Smooth muscle cell (in vitro differentiated cells): Measurements from ENCODE around the gene NDRG2. TPM values are rescaled to one million over a fixed set of nuclear protein-coding genes. Genes with fewer than 3 reads are reported as not detected.

Experiments used
- DNase-seq: peaks from one replicate; lab custom pipeline; 2025; ENCODE audit not compliant: unreplicated experiment; lab: John Stamatoyannopoulos, UW
- H2AFZ ChIP-seq: fragments of 200-600 bp; sonication (generic); 2 replicates; pipeline ENCODE4 v1.6.0; 2016; ENCODE audit warnings: antibody characterized with exemption, low read depth, mild to moderate bottlenecking
- H3F3A ChIP-seq: fragments of 200-600 bp; sonication (generic); 2 replicates; pipeline ENCODE4 v1.6.0; 2017; ENCODE audit warnings: antibody characterized with exemption, low read depth
- H3K27ac ChIP-seq: fragments of 200-600 bp; sonication (generic); 2 replicates; pipeline ENCODE4 v1.5.1; 2016; ENCODE audit warnings: low read depth, mild to moderate bottlenecking
- H3K27me3 ChIP-seq: fragments of 200-600 bp; sonication (generic); 2 replicates; pipeline ENCODE4 v1.6.1; 2016; ENCODE audit warnings: low read depth, mild to moderate bottlenecking
- H3K36me3 ChIP-seq: fragments of 200-600 bp; sonication (generic); 2 replicates; pipeline ENCODE4 v1.5.1; 2016; ENCODE audit warnings: low read depth
- H3K4me1 ChIP-seq: fragments of 200-600 bp; sonication (generic); 2 replicates; pipeline ENCODE4 v1.5.1; 2016; ENCODE audit warnings: low read depth
- H3K4me2 ChIP-seq: fragments of 200-600 bp; sonication (generic); 2 replicates; pipeline ENCODE4 v1.6.0; 2016; ENCODE audit warnings: mild to moderate bottlenecking
- H3K4me3 ChIP-seq: fragments of 200-600 bp; sonication (generic); 2 replicates; pipeline ENCODE4 v1.5.1; 2016; ENCODE audit warnings: mild to moderate bottlenecking
- H3K79me2 ChIP-seq: fragments of 200-600 bp; sonication (generic); 2 replicates; pipeline ENCODE4 v1.6.0; 2016; ENCODE audit warnings: low read depth, mild to moderate bottlenecking
- H3K9ac ChIP-seq: fragments of 200-600 bp; sonication (generic); 2 replicates; pipeline ENCODE4 v1.6.0; 2016; ENCODE audit warnings: low read depth
- H3K9me3 ChIP-seq: fragments of 200-600 bp; sonication (generic); replicated peaks from 2 replicates; pipeline ENCODE4 v1.5.1; 2016; ENCODE audit warnings: low read depth
- H4K20me1 ChIP-seq: fragments of 200-600 bp; sonication (generic); 2 replicates; pipeline ENCODE4 v1.6.0; 2016; ENCODE audit warnings: low read depth
- CTCF ChIP-seq: fragments of 200-600 bp; sonication (generic); IDR thresholded peaks from 2 replicates; pipeline ENCODE4 v1.5.1; 2017; ENCODE audit warnings: borderline replicate concordance, mild to moderate bottlenecking, antibody characterized with exemption; ENCODE audit not compliant: insufficient read depth, poor library complexity, severe bottlenecking
- WGBS: methylation state at CpG from one replicate; pipeline ENCODE4 v1.1.7; 2016; ENCODE audit warnings: low lambda C conversion rate; 5-methylcytosine and 5-hydroxymethylcytosine counted together
- polyA plus RNA-seq: library from polyadenylated mRNA; unstranded; fragments of >200 nt; fragmentation: Nextera tagmentation; extraction: Ambion mirVana; gene quantifications from 2 replicates; pipeline ENCODE4 v1.2.1, GENCODE V29; 2016
- total RNA-seq: library from RNA; depleted of rRNA; stranded (reverse); fragments of >200 nt; gene quantifications from 2 replicates; pipeline ENCODE4 v1.2.3, GENCODE V29; 2014

NDRG2 gene
- total and polyA plus RNA-seq, 2 experiments from 2014 or later: 31.1 to 48.4 TPM

GRCh38 chr14:21003788-21004346 lies 21.0 kb downstream of the NDRG2 start:
- Histone ChIP-seq H3K4me3 (peak overlapping the region; percentile 47), H2AFZ (peak overlapping the region; percentile 89), H3K4me1 (peaks cover 24% of the 10 kb centered on the region), H3F3A (peaks cover 23% of the 10 kb centered on the region), H3K9ac (peak overlapping the region; percentile 64), H3K9me3 (no peaks in the 10 kb centered on the region), H3K27ac (peak overlapping the region; percentile 59), H4K20me1 (no peaks in the 10 kb centered on the region), H3K27me3 (no peaks in the 10 kb centered on the region), H3K4me2 (peak overlapping the region; percentile 88), H3K36me3 (no peaks in the 10 kb centered on the region), H3K79me2 (peaks cover 36% of the 10 kb centered on the region)
- no peak for TF ChIP-seq CTCF
- 31% methylated on average over 14 of the region's 14 CpGs for WGBS
- no peak for DNase-seq

- peak overlapping the region; percentile 59 for H3K27ac ChIP-seq
- H4K20me1 ChIP-seq: no peaks in the 10 kb centered on the region
- H3K79me2 ChIP-seq: peaks cover 25% of the 10 kb centered on the region
- no peaks in the 10 kb centered on the region for H3K36me3 ChIP-seq
- no peak overlapping the region for H3K4me3 ChIP-seq
- DNase-seq: no peak
- H3F3A ChIP-seq: peaks cover 33% of the 10 kb centered on the region
- peaks cover 28% of the 10 kb centered on the region for H3K4me1 ChIP-seq
- H3K27me3 ChIP-seq: no peaks in the 10 kb centered on the region
- H3K9ac ChIP-seq: no peak overlapping the region
- no peak overlapping the region for H2AFZ ChIP-seq
- no peaks in the 10 kb centered on the region for H3K9me3 ChIP-seq
- no peak for TF ChIP-seq CTCF
- H3K4me2 ChIP-seq: peak overlapping the region; percentile 37
- WGBS: 75% methylated on average over 7 of the region's 7 CpGs
These were observed 23.6 kb downstream of the NDRG2 start for GRCh38 chr14:21001218-21001617.

GRCh38 chr14:20999591-20999990 lies 25.3 kb downstream of the NDRG2 start:
- Histone ChIP-seq H3K79me2 (peaks cover 18% of the 10 kb centered on the region), H3K9ac (no peak overlapping the region), H3K27me3 (no peaks in the 10 kb centered on the region), H2AFZ (no peak overlapping the region), H4K20me1 (no peaks in the 10 kb centered on the region), H3K4me1 (peaks cover 22% of the 10 kb centered on the region), H3F3A (peaks cover 32% of the 10 kb centered on the region), H3K4me3 (peak overlapping the region; percentile 4), H3K27ac (peak overlapping the region; percentile 59), H3K4me2 (peak overlapping the region; percentile 81), H3K9me3 (no peaks in the 10 kb centered on the region), H3K36me3 (peaks cover 7% of the 10 kb centered on the region)
- WGBS: 47% methylated on average over 4 of the region's 4 CpGs
- DNase-seq: no peak
- no peak for TF ChIP-seq CTCF

- Histone ChIP-seq H3K9ac (peak within 1 kb of the TSS; percentile 59), H3K4me1 (peaks cover 16% of the 10 kb centered on the region), H2AFZ (peak within 1 kb of the TSS; percentile 5), H3K4me3 (peak within 1 kb of the TSS; percentile 31), H3K27me3 (no peaks in the 10 kb centered on the region), H3F3A (peaks cover 26% of the 10 kb centered on the region), H3K36me3 (peaks cover 10% of the 10 kb centered on the region), H3K79me2 (peaks cover 18% of the 10 kb centered on the region), H4K20me1 (no peaks in the 10 kb centered on the region), H3K4me2 (peak within 1 kb of the TSS; percentile 81), H3K27ac (peak within 1 kb of the TSS; percentile 87), H3K9me3 (no peaks in the 10 kb centered on the region)
- 8% methylated on average over 6 of the region's 6 CpGs for WGBS
- DNase-seq: peak; percentile 50
- no peak for TF ChIP-seq CTCF
These were observed 26.0 kb downstream of the NDRG2 start, which contains the start of gene SLC39A2 for GRCh38 chr14:20998674-20999366. TSS of gene SLC39A2 (plus strand) at chr14:20999293. CDS start at chr14:20999447, 154 bp downstream.
